Body of pancreas (tissue), 4 donors: ENCODE data around the gene YIPF2.

ENCODE experiments used
- POLR2A ChIP-seq, 3 donors: fragments of 450-650 bp; IDR thresholded peaks; one replicate each; pipeline ENCODE4 v1.6.1; 2016; ENCODE audit warnings: antibody characterized with exemption in 3 of 3, mild to moderate bottlenecking in 2 of 3
- TF ChIP-seq, protein P1 (sequence below), 7 experiments: fragments of 450-650 bp in 4 of 7; fragments of 200-600 bp in 3 of 7; sonication (generic) in 3 of 7; IDR thresholded peaks; one replicate each; pipeline ENCODE4 v1.5.1; 2016 to 2019; ENCODE audit warnings: antibody characterized with exemption in 7 of 7

DNA sequence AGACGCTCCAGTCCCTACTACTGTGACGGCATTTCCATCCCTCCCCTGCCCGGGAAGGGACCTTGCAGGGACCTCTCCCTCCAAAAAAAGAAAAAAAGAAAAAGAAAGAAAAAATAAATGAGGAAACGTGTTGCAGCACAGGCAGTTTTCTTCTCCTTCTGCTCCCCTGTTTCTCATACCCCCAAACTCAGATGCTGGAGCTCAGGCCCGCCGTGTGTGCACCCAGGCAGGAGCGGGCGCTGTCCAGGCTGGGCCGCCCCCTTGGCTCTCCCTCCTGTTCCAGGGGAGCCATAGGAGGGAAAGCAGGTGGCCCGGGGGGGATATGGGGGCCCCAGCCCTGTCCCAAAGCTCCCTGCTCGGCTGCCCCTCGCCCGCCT is 5.8 kb downstream of the YIPF2 start:
- TF ChIP-seq, protein P1, sequence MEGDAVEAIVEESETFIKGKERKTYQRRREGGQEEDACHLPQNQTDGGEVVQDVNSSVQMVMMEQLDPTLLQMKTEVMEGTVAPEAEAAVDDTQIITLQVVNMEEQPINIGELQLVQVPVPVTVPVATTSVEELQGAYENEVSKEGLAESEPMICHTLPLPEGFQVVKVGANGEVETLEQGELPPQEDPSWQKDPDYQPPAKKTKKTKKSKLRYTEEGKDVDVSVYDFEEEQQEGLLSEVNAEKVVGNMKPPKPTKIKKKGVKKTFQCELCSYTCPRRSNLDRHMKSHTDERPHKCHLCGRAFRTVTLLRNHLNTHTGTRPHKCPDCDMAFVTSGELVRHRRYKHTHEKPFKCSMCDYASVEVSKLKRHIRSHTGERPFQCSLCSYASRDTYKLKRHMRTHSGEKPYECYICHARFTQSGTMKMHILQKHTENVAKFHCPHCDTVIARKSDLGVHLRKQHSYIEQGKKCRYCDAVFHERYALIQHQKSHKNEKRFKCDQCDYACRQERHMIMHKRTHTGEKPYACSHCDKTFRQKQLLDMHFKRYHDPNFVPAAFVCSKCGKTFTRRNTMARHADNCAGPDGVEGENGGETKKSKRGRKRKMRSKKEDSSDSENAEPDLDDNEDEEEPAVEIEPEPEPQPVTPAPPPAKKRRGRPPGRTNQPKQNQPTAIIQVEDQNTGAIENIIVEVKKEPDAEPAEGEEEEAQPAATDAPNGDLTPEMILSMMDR (IDR thresholded peaks at IDR 0.05): no peak
- TF ChIP-seq POLR2A (IDR thresholded peaks at IDR 0.05): no peak
